ENCODE results near the gene INCENP.
"Not testable (repeated sequence)": the region's sequence is repeated elsewhere in the genome, so short reads cannot be mapped to it uniquely, and the experiment has no call there.

Gene INCENP

DNA sequence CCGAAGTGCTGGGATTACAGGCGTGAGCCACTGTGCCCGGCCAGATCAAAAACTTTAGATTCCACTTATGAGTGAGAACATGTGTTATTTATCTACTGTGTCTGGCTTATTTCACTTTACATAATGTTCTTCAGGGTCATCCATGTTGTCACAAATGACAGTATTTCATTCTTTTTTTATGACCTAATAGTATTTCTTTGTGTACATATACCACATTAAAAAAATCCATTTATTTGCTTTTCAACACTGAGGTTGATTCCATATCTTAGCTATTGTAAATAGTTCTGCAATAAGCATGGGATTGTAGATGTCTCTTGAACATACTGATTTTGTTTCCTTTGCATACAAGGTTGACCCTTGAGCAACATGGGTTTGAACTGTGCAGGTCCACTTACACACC, 53.0 kb downstream of the INCENP start:
- DNase-seq (ENCODE audit: low spot score) = no peak
- TF ChIP-seq, protein P1, sequence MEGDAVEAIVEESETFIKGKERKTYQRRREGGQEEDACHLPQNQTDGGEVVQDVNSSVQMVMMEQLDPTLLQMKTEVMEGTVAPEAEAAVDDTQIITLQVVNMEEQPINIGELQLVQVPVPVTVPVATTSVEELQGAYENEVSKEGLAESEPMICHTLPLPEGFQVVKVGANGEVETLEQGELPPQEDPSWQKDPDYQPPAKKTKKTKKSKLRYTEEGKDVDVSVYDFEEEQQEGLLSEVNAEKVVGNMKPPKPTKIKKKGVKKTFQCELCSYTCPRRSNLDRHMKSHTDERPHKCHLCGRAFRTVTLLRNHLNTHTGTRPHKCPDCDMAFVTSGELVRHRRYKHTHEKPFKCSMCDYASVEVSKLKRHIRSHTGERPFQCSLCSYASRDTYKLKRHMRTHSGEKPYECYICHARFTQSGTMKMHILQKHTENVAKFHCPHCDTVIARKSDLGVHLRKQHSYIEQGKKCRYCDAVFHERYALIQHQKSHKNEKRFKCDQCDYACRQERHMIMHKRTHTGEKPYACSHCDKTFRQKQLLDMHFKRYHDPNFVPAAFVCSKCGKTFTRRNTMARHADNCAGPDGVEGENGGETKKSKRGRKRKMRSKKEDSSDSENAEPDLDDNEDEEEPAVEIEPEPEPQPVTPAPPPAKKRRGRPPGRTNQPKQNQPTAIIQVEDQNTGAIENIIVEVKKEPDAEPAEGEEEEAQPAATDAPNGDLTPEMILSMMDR (IDR thresholded peaks at IDR 0.05; ENCODE audit: extremely low read depth, missing control alignments) = no peak

DNA sequence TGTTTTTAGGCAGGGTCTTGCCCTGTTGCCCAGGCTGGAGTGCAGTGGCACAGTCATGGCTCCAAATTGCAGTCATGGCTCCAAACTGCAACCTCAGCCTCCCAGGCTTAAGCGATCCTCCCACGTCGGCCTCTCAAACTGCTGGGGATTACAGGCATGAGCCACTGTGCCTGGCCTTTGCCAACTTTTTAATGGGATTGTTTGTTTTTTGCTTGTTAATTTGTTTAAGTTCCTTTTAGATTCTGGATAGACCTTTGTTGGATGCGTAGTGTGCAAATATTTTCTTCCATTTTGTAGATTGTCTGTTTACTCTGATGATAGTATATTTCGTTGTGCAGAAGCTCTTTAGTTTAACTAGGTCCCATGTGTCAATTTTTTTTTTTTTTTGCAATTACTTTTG, 56.2 kb downstream of the INCENP start:
- TF ChIP-seq, protein P1 (IDR thresholded peaks at IDR 0.05; ENCODE audit: extremely low read depth, missing control alignments) = no peak
- no peak for DNase-seq (ENCODE audit: low spot score)

DNA sequence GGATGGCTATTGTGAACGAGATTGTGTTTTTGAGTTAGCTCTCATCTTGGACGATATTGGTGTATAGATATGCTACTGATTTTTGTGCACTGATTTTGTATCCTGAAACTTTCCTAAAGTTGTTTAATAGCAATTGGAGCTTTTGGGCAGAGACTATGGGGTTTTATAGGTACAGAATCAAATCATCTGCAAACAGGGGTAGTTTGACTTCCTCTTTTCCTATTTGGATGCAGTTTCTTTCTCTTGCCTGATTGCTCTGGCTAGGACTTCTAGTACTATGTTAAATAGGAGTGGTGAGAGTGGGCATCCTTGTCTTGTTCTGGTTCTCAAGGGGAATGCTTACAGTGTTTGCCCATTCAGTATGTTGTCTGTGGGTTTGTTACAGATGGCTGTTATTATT, 57.3 kb downstream of the INCENP start:
- DNase-seq (ENCODE audit: low spot score) = no peak
- TF ChIP-seq, protein P1 (IDR thresholded peaks at IDR 0.05; ENCODE audit: extremely low read depth, missing control alignments) = no peak

DNA sequence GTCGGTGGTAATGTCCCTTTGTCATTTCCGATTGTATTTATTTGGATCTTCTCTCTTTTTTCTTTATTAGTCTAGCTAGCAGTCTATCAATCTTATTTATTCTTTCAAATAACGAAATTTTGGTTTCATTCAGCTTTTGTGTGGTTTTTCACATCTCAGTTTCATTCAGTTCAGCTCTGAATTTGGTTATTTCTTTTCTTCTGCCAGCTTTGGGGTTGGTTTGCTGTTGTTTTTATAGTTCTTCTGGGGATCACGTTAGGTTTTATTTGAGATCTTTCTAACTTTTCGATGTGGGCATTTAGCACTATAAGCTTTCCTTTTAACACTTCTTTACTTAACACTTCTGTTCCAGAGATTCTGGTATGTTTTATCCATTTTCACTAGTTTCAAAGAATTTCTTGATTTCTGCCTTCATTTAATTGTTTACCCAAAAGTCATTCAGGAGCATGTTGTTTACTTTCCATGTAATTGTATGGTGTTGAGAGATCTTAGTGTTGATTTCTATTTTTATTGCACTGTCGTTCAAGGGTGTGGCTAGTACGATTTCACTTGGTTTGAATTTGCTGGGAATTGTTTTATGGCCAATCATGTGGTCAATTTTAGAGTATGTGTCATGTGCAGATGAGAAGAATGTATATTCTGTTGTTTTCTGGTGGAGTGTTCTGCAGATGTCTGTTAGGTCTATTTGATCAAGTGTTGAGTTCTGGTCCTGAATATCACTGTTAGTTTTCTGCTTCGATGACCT, 58.5 kb downstream of the INCENP start:
- no peak for DNase-seq (ENCODE audit: low spot score)
- TF ChIP-seq, protein P1 (IDR thresholded peaks at IDR 0.05; ENCODE audit: extremely low read depth, missing control alignments) = no peak

DNA sequence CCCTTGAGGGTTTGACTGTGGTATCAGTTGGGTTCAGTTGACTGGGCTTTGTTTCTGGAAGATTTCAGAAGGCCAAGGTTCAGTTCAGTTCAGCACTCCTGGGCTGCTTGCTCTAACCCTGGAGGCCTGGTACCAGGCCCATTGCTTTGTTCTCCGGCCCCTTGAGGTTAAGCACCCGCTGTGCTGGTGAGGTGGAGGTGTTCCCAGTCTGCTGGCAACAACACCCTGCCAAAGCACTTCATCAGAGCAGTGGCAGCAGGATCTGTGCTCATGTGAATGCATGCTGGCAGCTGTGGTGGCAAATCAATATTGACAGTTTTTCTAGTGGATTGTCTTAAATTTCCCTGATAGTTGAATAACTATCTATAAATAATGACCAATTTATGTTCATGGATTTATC, 62.4 kb downstream of the INCENP start:
- TF ChIP-seq, protein P1 (IDR thresholded peaks at IDR 0.05; ENCODE audit: extremely low read depth, missing control alignments) = no peak
- DNase-seq (ENCODE audit: low spot score) = no peak

DNA sequence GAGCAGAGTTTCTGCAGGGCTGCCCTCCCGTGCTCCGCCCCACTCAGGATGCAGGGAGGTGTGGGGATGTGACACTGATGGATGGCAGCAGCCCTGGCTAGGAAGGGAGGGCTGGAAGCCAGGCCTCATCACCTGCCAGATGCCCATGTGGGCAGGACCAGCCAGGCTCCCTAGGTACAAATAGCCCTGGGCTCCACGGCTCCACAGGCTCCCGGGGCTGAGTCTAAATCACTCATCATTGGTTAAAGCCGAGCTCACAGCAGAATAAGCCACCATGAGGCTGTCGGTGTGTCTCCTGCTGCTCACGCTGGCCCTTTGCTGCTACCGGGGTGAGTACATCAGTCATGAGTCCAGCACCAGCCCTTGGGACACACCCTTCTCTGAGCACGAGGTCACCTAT, 66.2 kb downstream of the INCENP start, which contains the start of gene SCGB1D1:
TSS of gene SCGB1D1 (plus strand) at position 206 of the 400 bp plus-strand sequence. CDS start at position 275, 69 bp downstream.
- no peak for DNase-seq (ENCODE audit: low spot score)
- TF ChIP-seq, protein P1 (IDR thresholded peaks at IDR 0.05; ENCODE audit: extremely low read depth, missing control alignments) = no peak

DNA sequence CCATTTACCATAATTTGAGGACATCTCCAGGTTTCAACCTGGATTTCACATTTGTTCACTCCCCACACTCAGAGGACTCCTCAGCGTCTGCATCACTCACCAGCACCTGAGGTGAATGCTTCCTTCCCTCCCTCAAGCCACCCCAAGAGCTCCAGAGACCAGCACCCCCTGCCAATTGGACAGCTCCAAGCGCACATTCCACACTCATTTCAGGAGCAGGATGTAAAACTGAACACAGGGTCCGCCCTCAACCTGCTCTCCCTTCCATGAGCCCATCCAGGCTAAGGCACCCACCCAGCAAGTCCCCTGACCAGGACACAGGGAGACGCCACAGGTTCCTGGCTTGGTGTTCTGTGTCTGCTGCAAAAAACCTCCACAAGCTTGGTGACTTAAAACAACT, 70.1 kb downstream of the INCENP start:
- DNase-seq (ENCODE audit: low spot score) = no peak
- TF ChIP-seq, protein P1 (IDR thresholded peaks at IDR 0.05; ENCODE audit: extremely low read depth, missing control alignments) = no peak

DNA sequence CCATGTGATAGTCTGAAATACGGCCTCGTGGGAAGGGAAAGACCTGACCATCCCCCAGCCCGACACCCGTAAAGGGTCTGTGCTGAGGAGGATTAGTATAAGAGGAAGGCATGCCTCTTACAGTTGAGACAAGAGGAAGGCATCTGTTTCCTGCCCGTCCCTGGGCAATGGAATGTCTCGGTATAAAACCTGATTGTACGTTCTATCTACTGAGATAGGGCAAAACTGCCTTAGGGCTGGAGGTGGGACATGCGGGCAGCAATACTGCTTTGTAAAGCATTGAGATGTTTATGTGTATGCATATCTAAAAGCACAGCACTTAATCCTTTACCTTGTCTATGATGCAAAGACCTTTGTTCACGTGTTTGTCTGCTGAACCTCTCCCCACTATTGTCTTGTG, 71.2 kb downstream of the INCENP start:
- DNase-seq (ENCODE audit: low spot score) = not testable (repeated sequence)
